Dedifferentiated amniotic fluid mesenchymal stem cell (primary cell): ENCODE results near the gene TBX19.
A peak's percentile ranks its signal among the peaks of the same experiment; 100 is the strongest.

Source experiments
- DNase-seq: peaks from one replicate; pipeline ENCODE4 v3.0.0-alpha.2; 2016; ENCODE audit errors: extremely low spot score

Gene TBX19

DNA sequence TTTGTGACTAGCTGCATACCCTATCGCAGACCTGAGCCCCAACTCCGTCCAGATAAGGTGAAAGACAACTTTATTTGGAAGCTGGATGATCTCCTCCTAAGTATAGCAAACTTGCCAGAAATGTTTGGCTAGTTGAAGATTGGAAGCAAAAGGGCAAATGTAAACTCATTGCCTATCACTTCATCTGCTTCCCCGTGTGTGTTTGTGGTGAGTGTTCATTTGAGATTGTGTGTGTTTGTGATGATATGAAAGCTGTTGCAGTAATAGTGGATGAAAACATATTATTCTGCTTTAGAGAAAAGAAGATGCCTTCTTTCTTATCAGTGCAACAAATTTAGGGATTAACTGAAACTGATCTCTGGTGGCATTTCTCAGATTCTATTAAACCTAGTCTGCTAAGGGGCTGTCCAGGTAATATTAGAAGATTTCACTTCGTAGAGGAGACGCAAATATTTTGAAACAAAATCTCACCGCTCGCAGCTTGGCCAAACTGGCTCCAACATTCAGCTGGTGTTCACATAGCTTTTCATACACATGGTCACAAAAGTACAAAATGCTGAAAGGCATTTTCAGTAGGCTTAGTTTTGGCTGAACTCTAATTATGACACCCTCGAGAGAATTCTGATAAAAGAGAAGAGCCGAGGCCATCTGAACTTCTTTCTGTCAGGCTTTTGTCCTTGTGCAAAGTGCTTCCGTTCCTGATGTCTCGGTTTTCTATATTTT is 1.1 kb downstream of the TBX19 start:
- DNase-seq: no peak

DNA sequence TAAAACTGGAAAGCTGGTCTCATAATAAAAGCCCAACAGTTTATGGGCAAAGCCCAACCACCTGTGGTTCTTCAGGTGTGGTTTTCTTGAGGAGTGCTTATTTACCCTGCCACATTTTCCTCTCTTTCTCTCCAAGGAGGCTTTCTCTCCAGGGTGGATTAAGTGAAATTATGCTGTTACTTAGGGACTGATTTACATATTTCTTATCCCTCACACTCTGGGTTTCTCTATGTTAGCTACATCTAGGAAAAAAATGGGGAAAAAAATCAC is 4.8 kb downstream of the TBX19 start:
- no peak for DNase-seq

DNA sequence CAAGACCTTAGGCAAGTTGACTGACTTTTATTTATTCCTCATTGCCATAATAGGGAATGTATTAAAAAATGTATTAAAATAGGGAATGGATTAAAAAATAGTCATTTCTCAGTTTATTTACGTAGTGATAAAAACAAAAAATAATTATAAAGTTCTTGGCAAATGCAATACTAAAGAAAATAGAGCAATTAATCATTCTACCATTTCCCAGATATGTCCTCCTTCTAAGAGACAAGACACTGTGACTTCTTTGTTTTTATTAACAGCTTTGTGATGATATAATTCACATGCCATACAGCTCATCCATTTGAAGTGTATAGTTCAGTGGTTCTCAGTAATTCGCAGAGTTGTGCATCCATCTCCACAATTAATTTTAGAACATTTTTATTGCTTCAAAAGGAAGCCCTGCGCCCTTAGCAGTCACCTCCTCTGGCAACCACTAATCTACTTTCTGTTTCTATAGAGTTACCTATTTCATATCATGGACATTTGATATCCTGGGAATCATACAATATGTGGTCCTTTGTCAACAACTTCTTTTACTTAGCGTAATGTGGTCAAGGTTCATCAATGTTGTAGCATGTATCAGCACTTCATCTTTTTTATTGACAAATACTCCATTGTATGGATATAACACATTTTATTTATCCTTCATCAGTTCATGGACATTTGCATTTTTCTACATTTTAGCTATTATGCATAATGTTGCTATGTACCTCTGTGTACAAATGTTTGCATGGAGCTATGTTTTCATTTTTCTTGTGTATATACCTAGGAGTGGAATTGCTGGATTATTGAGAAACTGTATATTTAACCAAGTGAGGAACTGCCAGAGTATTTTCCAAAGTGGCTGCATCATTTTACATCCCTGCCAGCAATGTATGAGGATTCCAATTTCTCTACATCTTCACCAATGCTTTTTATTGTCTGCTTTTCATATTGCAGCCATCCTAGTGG is 5.6 kb downstream of the TBX19 start:
- DNase-seq: no peak

DNA sequence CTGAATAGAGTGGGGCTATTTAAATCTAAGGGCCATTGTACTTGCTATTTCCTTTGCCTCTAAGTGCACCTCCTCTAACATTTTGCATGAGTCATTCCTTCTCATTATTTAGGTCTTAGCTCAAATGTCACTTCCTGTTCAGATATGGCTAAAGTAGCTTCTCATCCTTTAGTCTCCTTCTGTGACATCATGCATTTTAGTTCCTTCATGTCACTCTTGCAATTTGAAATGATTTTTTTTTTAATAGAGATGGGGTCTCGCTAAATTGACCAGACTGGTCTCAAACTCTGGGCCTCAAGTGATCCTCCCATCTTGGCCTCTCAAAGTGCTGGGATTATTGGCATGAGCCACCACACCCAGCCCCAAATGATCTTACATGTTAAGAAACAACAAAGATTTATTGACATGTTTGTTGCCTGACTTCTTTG is 6.6 kb downstream of the TBX19 start:
- DNase-seq: no peak

DNA sequence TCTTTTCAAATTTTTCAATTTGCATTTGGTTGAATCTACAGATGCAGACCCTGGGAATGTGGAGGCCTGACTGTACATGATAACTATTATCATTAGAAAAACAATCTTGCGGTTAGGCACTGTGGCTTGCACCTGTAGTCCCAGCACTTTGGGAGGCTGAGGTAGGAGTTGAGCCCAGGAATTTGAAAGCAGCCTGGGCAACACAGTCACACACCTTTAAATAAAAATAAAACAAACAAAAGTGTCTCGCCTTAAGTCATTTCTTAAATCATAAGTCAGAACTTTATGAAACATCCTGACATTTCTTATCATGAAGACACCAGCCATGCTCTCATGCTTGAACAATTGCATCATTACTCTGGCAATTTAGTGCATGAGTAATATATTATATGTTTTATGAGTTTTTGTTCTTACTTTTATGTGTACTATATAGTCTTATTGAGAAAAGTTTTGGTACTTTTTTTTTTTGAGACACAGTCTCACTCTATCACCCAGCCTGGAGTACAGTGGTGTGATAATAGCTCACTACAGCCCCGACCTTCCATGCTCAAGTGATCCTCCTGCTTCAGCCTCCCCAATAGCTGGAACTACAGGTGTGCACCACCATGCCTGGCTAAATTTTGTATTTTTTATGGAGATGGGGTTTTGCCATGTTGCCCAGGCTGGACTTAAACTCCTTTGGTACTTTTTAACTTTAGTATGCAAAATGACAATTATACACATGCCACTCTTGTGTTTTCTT is 7.8 kb downstream of the TBX19 start:
- DNase-seq: peak; percentile 39

DNA sequence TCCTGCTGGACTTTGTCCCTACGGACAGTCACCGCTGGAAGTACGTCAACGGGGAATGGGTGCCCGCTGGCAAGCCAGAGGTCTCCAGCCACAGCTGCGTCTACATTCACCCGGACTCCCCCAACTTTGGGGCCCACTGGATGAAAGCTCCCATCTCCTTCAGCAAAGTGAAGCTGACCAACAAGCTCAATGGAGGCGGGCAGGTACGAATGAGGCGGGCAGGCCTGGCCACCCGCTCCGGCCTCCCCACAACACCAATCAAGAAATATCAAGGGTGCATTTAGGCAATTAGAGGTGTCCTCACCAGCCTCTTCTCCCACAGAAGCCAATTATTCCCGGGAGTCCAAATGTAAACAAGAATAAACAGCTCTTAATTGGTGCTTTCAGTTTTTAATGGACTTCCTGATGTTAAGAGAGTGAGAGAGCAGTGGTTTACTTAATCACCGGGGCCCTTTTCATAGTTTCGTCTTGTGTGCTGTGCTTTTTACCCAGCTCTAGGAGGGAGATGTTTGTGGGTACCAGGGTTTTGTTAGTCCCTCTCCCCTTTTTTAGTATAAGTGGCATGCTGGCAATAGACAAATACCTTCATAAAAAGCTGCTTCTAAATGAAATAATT is 10.7 kb downstream of the TBX19 start:
- DNase-seq: no peak

DNA sequence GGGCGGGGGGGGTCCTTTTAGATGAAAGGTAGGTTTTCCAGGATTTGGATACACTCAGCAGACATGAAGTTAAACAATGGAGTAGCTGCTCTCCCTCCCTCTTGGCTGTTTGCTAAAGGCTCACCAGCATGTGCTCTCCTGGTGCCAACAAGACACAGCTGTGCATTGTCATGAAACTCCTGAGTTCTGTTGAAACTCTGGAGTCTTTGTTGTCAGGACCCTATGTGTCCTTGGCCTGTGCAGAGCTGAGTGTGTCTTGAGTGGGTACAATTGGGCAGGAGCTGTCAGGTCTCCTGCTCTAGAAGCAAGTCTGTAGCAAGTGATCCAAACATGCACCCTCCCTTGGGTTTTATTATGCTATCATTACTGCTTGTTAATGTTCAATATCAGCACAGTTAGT is 12.7 kb downstream of the TBX19 start:
- no peak for DNase-seq

DNA sequence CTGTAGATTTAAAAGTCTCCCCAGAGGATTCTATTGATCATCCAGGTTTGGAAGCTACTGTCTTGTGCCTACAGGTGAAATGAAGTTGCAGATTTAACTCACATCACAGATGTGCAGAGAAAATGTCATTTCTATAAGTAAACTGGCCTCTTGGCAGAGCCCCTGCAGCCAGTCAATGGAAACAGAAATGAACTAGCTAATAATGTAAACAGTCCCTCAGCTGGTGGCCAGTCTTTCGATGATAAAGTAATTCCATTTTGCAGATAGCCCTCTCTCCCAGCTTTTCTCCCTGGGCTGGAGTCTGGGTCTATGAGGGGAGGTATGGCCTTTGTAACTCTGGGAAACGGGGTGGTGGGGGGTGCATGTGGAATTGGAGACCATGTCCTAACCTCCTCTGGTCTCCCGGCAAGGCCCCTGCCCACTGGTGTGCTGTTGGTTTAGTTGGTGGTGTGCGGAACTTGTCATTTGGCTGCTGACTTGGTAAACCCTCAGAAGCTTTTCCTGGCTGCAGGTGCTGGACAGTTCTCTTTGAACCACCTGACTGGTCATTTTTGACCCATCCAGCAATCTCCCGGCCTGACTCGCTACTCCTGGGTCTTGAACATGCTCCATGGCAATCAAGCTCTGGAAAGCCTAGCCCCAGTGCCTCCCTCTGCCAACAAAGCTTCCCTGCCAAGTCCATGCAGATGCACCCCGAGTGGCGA is 14.9 kb downstream of the TBX19 start:
- no peak for DNase-seq

DNA sequence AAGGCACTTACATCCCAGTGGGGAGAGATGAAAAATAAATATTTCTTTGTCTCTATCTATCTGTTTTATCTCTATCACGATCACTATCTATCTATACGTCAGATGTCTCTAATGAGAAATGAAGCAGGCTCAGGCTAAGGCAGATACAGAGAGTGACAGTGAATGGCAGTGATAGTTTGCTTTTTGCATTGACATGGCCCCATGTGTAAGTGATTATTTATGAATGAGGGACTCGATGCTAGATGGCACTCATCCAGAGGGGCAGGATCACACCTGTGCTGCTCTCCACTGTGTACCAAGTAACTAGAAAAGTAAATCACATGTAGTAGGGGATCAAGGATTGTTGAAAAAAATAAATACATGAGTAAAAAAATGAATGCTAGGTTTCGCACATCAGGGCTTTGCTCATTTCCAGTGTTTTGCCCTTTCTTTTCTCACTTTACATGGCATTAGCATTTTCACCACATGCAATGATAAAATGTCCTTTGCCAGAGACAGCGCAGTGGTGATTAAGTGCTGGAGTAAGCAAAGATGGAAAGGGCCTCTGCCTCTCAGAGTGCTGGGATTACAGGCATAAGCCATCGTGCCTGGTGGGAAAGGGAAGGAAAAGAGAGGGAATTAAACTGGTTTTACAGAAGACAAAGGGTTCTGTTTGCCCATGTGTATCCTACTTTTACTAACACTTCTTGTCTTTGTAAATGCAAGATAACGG is 16.5 kb downstream of the TBX19 start:
- no peak for DNase-seq

DNA sequence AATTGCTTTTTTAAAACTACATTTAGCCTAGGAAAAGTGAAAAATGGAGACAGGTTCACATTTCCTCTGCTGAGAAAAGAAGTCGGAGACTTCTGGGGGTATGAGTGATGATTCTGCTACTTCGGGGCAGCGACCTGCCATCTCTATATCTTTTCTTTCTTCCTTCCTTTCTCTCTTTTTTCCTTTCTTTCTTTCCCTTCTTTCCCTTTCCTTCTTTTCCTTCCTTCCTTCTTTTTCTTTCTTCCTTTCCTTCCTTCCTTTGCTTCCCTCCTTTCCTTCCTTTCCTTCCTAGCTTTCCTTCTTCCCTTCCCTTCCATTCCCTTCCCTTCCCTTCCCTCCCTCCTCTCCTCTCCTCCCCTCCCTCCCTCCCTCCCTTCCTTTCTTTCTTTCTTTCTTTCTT is 17.8 kb downstream of the TBX19 start:
- no peak for DNase-seq

DNA sequence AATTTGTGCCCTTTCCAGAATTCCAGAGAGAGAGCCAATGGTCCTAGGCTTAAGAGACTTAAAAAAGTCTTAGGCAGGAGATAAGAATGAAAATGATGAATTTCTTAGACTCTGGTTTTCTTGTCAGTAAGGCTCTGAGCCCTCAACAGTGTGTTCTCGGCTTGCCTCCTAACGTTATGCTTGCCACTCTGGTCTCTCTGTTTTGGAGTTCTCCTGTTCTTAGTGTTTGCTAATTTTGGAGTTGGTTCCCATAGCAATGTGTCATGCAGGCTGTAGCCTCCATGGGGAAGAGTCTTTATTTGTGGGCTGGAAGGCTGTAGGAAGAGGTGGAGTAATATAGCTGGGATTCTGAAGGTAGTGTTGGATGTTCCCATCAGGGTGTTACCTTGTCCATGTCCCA is 19.9 kb downstream of the TBX19 start:
- no peak for DNase-seq

DNA sequence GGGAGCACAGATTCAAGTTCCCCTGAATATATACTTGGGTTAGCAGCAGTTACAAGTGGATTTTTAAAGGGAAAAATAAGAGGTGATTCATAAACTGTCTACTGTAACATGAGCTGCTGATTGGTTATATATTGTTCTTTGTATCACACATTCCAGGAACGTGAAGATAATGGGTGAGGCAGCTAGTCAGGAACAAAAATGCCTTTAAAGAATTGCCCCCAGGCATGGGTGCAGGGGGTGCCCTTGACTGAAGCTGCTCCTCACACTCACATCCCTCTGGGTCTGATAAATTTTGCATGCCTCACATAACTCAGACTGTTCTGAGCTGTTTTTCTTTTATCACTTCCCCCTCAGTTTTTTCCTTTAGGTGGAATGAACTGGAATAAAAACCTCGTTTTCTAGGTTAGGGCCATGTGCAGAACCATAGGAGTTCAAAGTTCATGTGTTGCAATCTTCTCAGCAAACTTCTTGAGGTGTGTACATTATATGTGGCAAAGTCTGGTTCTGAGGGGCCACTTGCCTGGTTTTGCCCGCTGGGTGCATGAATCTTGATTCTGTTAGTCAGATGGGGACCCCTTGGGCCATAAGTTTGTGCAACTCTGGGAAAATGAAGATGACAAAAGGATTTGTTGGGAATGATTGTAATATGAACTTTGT is 21.1 kb downstream of the TBX19 start:
- DNase-seq: peak; percentile 71

DNA sequence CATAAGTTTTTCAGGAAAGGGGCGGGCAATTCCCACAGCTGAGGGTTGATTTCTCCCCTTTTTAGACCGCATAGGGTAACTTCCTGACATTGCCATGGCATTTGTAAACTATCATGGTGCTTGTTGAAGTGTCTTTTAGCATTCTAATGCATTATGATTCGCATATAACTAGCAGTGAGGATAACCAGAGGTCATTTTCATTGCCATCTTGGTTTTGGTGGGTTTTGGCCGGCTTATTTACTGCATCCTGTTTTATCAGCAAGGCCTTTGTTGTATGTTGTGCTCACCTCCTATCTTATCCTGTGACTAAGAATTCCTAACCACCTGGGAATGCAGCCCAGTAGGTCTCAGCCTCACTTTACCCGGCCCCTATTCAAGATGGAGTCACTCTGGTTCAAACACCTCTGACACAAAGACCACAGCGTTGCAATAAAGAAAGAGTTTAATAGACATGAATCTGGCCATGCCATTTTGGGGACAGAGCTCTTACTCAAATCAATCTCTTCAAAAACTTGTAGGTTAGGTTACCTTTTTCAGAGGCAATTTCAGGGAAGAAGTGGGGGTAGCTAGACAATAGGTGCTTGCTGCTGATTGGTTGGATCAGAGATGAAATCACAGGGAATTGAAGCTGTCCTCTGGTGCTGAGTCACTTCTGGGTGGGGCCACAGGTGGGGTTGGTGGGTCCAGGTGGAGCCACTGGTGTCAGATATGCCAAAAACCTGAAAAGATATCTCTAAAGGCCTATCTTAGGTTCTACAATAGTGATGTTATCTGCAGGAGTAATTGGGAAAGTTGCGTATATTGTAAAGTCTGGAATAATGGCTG is 23.3 kb downstream of the TBX19 start:
- DNase-seq: no peak

DNA sequence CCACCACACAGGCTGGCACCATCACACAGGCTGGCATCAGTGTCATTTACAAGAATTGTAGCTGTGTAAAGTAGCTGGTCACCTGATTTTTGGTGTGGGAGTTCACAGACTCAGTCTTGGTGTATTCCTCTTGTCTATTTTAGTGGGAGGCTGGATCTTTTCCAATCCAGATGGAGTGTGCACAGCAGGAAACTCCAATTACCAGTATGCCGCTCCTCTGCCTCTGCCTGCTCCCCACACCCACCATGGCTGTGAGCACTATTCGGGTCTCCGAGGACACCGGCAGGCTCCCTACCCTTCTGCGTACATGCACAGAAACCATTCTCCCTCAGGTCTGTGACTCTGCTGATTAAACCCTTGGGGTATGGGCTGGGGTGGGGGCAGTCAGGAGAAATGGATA is 24.2 kb downstream of the TBX19 start:
- DNase-seq: no peak

DNA sequence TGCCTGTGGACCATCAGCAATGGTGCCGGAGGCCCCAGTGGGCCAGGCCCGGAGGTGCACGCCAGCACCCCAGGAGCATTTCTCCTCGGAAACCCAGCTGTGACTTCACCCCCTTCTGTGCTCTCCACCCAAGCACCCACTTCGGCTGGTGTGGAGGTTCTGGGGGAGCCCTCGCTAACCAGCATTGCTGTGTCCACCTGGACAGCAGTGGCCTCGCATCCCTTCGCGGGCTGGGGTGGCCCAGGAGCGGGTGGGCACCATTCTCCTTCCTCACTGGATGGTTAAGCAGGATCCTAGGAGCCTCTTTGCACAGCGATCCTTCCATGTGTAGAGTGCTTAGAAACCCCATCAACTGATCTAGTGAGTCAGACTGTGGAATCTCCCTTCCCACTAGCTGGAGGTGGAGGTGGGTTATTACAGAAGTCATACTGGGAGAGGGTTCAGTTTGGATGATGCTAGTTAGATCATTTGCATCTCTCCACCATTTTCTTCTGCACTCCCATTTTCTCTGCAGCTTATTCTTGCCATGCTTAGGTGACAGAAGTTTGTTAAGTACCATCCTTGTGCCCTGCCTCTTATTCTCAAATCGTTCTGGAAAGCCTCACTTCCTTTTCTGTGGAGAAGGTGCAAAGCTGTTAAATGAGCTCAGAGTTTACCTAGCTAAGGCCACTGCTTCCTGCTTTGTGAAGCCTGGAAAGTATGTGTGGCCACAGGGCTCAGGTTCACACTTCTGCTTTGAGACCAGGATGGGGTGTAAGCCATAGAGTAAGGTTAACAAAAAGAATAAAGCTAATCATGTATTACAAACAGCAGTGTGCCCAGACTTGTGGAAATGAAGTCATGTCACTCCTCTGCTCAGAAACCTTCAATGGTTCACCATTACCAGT is 32.3 kb downstream of the TBX19 start:
- no peak for DNase-seq

DNA sequence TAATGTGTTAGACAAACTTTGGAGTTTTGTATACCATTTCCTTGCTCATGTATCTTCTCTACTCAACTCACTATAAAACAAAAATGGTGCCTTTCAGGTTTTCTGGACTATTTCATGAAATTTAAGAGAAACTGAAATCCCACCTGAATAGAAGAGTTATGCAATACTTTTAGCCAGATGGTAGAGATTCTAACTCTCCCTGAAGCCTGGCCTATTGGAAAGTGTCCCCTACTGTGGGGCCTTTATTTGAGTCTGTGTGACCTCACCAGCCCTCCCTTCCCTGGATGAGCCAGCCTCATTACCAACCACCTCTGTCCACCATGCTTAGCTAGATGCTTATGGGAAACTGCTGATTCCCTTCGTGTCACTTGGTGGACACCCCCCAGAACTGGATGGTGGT is 35.5 kb downstream of the TBX19 start:
- DNase-seq: no peak

DNA sequence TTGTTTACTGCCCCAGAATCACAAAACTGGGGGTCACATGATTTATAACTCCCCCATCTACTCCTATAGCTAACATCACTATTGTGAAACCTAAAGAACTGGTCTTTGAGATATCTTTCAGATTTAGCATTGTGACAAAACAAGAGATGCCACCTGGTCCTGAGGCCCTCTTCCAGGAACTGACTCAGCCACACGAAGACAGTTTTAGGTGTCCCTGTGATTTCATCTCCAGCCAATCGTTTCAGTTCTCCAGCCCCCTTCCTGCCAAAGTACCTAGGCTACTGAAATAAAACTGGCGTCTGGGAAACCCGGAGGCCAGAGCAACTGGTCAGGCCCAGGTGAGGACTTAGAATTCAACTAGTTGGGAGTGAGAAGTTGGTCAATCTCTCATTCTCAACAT is 36.6 kb downstream of the TBX19 start:
- no peak for DNase-seq

DNA sequence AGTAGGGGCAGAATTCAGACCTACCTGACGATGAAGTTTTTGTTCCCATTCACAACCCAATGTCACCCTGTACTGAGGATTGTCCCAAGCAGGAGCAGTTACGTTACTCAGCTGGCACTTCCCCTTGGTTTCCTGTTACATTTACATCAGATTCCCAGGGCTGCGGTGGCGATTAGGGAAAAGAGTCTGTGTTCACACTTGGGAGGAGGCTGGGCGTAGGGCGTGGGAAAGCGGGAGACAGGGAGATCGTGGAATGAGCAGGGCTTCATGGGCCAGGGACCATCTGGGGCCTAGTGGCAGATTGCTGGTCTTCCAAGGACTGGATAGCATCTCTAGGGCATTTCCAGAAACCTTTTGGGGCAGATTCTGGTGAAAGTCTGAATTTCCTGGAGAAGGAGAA is 39.0 kb downstream of the TBX19 start:
- DNase-seq: no peak

DNA sequence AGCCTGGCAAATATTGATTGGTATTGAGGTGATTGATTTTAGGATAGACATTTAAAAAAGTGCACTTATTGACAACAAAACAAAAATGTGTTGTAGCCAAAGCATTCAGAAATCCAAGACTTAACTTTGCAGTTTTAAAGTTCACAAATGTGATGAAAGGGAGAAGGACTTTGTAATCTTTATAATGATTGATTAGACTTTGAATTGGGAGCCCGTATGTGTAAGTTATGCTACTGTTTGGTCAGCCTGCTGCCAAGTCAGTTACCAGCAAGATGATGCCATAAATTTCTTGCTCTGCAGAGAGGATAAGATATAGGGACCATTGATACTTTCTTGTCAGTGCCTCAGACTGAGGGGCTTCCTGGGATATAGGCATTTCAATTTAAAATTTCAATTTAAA is 39.5 kb downstream of the TBX19 start:
- no peak for DNase-seq
